LoVo (cell line): ENCODE measurements around the gene ZNF385D.

Experiments
- DNase-seq: peaks from one replicate; pipeline ENCODE4 v3.0.0-alpha.2; 2016; ENCODE audit warnings: low spot score

The ZNF385D gene

GRCh38 chr3:21750831-21751391 is at the start of gene ZNF385D:
Gene ZNF385D (minus strand): TSS chr3:21751210. CDS start chr3:21750916, 294 bp downstream.
- no peak for DNase-seq

DNA sequence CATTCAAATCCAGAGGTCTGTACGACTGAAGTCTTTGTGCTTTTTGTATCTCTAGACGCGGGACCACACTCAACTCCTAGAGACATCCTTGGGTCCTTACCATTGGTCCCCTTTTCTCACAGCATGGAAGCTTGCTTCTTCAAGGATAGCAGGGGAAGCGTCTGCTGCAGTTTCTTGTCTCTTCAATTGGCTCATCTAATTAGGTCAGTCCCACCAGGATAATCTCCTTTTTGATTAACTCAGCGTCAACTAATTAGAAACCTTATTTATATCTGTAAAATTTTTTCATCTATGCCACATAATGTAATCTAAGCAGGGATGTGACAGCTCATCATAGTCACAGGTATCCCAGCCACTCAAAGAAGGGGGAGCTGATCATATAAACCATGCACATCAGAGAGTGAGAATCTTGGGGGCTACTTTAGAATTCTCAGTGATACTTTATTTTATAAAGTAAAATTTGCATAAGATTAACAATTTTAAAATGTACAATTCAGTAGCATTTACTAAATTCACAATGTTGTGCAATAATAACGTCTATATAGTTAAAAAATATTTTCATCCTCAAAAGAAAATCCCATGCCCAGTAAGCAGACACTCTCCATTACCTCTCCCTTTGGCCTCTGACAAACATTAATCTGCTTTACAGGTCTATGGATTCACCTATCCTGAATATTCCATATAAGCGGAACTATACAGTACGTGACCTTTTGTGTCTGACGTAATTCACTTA is 47.5 kb upstream of the ZNF385D start:
- no peak for DNase-seq

GRCh38 chr3:21795921-21796320 is 44.9 kb upstream of the ZNF385D start:
- DNase-seq = no peak

DNA sequence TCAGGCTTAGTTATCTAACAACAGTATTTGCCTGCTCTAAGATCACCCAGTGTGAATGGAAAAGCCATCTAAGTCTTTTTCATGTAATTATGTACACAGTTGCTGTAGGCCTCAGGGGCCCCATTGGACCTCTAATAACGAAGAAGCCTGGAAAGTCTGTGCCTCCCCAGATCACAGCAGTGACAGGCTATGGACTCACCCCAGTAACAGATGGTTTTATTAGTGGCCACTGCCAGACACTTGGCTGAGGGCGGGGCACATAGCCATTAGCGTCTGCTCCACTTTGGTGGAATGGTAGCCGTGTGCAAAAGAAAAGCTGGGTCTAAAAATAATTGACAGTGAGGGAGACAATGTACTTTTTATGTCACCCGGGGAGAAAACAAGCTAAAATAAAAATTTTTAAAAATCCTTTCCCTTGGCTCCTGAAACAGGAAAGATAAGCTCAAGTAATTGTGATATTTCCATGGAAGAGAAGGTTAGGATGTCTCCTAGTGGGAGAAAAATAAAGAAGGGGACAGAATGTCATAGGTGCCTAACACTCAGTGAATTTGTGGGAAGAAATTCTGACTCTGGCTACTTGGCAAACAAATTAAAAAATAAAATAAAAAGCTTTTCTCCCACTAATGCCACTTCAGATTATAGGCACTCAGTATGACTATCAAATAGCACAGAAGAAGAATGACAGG is 44.3 kb upstream of the ZNF385D start:
- no peak for DNase-seq

DNA sequence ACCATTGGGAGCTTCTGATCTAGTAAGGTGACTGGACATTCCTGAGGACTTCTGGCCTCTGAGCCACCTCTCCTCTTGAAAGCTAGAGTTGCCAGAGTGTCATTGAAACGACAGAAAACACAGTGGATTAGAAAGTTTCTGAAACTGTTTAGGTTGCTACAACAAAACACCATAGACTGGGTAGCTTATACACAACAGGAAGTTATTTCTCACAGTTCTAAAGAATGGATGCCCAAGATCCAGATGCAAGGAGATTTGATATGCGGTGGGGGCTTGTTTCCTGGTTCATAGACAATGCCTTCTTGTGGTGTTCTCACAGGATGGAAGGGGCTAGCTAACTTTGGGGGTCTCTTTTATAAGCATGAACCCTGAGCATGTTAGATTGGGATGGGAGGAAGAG is 43.3 kb upstream of the ZNF385D start:
- no peak for DNase-seq

- DNase-seq = no peak
Observed at GRCh38 chr3:21792176-21792575, 41.2 kb upstream of the ZNF385D start.

- DNase-seq = no peak
Observed at GRCh38 chr3:21791356-21791755, 40.3 kb upstream of the ZNF385D start.

DNA sequence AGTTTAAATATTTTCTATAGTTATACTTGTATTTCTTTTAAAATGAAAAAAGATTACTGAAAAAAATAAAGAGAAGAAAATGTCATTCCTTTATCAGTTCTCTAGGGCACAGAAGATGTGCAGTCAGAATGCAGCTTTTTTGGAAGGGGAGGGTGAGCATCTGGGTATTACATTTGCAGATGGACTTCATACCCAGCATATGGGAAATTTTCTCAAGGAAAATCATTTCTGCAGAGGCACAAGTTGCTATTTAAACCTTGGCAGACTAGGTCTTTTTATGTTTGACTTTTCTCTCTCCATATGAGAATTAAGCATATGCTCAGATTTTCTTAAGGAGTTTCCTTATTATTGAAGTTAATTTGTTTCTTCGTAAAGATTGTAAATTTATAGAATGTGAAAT is 39.5 kb upstream of the ZNF385D start:
- no peak for DNase-seq

GRCh38 chr3:21789730-21790129 is 38.7 kb upstream of the ZNF385D start:
- DNase-seq = no peak

DNA sequence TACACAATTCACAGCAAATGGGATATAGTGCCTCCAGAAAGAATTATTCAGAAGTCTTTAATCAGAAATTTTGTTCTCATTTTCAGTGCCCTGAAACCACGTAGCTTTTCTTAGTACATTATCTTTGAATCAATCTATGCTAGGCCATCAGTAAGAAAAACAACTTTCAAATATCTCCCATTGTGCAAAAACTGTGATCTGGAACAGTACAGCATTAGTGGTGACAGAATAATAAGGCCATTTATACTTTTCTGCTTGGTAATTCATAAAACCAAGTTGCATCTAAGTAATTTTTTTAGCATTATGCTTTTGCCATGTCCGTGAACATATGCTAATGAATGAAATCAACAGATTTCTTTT is 35.4 kb upstream of the ZNF385D start:
- no peak for DNase-seq

- DNase-seq = no peak
Observed at GRCh38 chr3:21785765-21786437, 34.9 kb upstream of the ZNF385D start.

GRCh38 chr3:21783839-21784238 is 32.8 kb upstream of the ZNF385D start:
- no peak for DNase-seq

DNA sequence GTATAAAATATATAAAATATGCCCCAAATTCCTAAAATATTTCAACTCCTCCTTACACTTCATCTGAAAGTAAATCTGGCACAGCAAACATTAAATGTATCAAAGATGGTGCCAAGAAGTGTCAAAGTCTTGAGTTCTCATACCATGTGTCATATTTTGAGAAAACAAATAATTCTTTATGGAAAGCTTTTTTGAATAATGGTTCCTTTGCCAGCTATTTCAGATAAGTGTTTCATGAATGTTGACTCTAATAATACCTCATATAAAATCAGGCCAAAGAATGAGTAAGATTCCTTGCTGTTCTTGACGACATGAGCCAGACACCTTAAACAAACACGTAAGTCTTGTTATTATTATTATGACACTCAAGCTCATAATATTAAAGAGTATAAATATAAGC is 30.3 kb upstream of the ZNF385D start:
- DNase-seq = no peak

- no peak for DNase-seq
Observed at GRCh38 chr3:21779909-21780308, 28.9 kb upstream of the ZNF385D start.

GRCh38 chr3:21778715-21779114 is 27.7 kb upstream of the ZNF385D start:
- DNase-seq = no peak

DNA sequence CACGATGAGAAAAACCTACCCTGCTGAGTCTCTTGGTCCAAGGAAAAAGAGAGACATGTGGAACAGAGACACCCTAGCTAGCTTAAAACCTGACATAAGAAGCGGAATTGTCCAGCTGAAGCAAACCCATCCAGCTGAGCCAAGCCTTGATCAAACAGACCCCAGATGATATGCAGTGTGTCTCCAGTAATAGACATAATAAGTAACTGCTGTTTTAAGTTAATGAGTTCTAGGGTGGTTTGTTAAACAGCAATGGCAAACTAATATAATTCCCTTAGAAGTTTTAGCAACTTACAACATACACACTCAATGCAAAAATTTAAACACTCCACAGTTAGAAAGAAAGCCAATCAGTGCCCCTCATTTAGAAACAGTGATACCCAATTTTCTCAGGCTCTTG is 26.8 kb upstream of the ZNF385D start:
- DNase-seq = no peak

GRCh38 chr3:21766002-21766401 is 15.0 kb upstream of the ZNF385D start:
- DNase-seq = no peak

GRCh38 chr3:21755896-21756295 is 4.9 kb upstream of the ZNF385D start:
- DNase-seq = no peak

GRCh38 chr3:21754839-21755238 is 3.8 kb upstream of the ZNF385D start:
- no peak for DNase-seq

GRCh38 chr3:21752749-21753347 is 1.8 kb upstream of the ZNF385D start:
- DNase-seq = no peak

DNA sequence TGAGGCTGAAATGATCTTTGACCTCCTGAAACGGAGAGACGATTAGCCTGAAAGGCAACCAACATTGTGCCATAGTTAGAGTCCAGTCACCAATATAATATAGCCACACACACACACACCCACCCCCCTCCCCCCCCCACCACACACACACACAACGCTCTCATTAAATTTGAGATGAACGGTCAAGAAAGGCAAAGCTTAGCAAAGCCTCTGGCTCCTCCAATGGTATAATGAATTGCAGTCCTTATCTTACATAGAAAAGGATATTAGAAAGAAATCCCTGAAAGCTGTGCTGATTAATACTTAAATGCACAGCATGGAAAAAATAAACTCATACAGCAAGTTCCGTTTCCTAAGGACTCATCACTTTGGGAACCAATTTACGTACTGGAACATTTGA is 876 bp upstream of the ZNF385D start:
- DNase-seq = no peak

DNA sequence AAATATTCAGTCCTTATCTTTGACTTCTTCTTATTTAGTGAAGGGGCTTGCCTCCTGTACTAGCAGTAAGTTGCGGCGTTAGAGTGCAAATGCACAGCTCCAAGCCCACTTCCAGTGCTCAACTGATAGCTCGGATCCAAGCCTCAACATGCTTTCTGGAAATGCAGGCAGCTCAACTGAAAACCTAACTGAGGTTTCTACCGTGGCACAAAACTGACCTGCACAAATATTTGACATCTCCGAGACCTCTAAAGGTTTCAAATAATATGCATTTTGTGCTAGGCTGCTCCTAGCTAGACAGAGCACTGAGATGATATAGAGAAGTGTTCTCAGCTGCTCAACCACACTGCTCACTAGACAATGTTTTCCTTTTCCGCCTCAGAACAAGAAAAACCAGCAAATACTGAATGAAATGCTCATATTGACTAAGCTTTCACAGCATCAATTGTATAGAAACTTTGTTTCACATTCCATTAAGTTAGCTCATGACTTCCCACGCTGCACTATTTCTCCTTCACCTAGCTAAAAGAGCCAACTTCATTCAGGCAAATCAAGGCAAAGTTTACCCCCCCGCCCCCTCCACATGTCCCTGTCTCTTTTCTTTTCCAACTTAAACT is 822 bp downstream of the ZNF385D start:
- no peak for DNase-seq
